GM12892 (cell line): ENCODE data around the gene NAPEPLD.

ENCODE experiments used
- POLR2A ChIP-seq: IDR thresholded peaks from 2 replicates; pipeline ENCODE4 v1.6.1; 2011; ENCODE audit warnings: low read depth, low read length, control low read depth
- POLR2AphosphoS5 ChIP-seq: IDR thresholded peaks from 2 replicates; pipeline ENCODE4 v1.6.1; 2011; ENCODE audit warnings: low read depth, low read length, control low read depth

DNA sequence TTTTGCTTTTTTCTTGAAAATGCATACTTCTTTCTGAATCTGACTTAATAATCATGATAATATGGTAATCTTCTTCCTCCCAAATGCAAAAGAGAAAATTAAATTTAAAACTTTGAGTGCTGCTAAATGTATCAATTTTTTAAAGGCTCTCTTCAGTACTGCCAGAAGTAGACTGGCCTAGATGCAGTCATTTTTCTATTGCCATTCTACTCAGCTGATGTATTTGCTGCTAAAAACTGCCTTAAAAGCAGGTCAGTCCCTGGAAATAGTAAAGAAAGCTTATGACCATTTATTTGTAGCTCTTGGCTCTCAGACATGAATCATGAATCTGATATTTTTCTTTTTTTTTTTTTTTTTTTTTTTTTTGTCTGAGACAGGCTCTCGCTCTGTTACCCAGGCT is 28.5 kb downstream of the NAPEPLD start:
- TF ChIP-seq POLR2A (no peak), POLR2AphosphoS5 (no peak)
